Erythroblast (primary cell): ENCODE results near the gene RANBP17.

ENCODE experiments used
- GATA1 ChIP-seq: IDR thresholded peaks from 2 replicates; pipeline ENCODE4 v1.6.1; 2011; ENCODE audit warnings: low read depth, mild to moderate bottlenecking, control low read depth, low read length, moderate library complexity
- POLR2A ChIP-seq: IDR thresholded peaks from 2 replicates; pipeline ENCODE4 v1.6.1; 2011; ENCODE audit warnings: mild to moderate bottlenecking, low read length

- TF ChIP-seq POLR2A (no peak), GATA1 (no peak)
Measured at GRCh38 chr5:171157775-171158174, 296.0 kb downstream of the RANBP17 start.
